HFFc6 (cell line): Measurements from ENCODE around the gene MINPP1. TPM values are rescaled to one million over a fixed set of nuclear protein-coding genes. Genes with fewer than 3 reads are reported as not detected.

ENCODE experiments used
- DNase-seq: peaks from one replicate; pipeline ENCODE4 v3.0.0-alpha.2; 2018
- H3K27ac Mint-ChIP-seq: 2 replicates; pipeline ENCODE4 v1.8.0; 2020; ENCODE audit warnings: mild to moderate bottlenecking, mixed read lengths
- H3K27me3 Mint-ChIP-seq: 2 replicates; pipeline ENCODE4 v1.8.0; 2021; ENCODE audit warnings: mild to moderate bottlenecking, moderate library complexity, mixed read lengths; ENCODE audit not compliant: insufficient read depth
- H3K36me3 Mint-ChIP-seq: 2 replicates; pipeline ENCODE4 v1.8.0; 2021; ENCODE audit warnings: low read depth, mixed read lengths
- H3K4me1 Mint-ChIP-seq: 2 replicates; pipeline ENCODE4 v1.8.0; 2020; ENCODE audit warnings: low read depth, mixed read lengths
- H3K4me3 Mint-ChIP-seq: 2 replicates; pipeline ENCODE4 v1.8.0; 2020; ENCODE audit warnings: mild to moderate bottlenecking, moderate library complexity, mixed read lengths
- H3K9me3 Mint-ChIP-seq: 2 replicates; pipeline ENCODE4 v1.8.0; 2020; ENCODE audit warnings: mild to moderate bottlenecking, mixed read lengths
- CTCF ChIP-seq: fragments of 200-600 bp; sonication (generic); IDR thresholded peaks from 2 replicates; pipeline ENCODE4 v1.5.0; 2021; ENCODE audit warnings: antibody characterized with exemption, mild to moderate bottlenecking
- total RNA-seq, 6 experiments: library from RNA; stranded (reverse); fragmentation: NEBNext Ultra II Directional; extraction: Animal tissue kit (Norgen Biotek cat#: 25700); gene quantifications; 2 replicates in 1 of 6; 3 replicates in 5 of 6; pipeline ENCODE4 v1.2.3, GENCODE V29; 2021

The MINPP1 gene
- total RNA-seq, 6 experiments from 2014 or later: 32.5 to 41.4 (median 37.0) TPM

GRCh38 chr10:87578160-87578841 is 73.6 kb downstream of the MINPP1 start:
- DNase-seq: no peak
- Mint-ChIP-seq H3K4me1 (peaks cover 14% of the 10 kb centered on the region), H3K4me3 (peak overlapping the region; percentile 73), H3K9me3 (no peaks in the 10 kb centered on the region), H3K36me3 (no peaks in the 10 kb centered on the region; the same call in 1 of the 2 replicates), H3K27ac (no peak overlapping the region), H3K27me3 (peaks cover 13% of the 10 kb centered on the region)
- no peak for TF ChIP-seq CTCF

- H3K27me3 Mint-ChIP-seq: peaks cover 13% of the 10 kb centered on the region
- H3K9me3 Mint-ChIP-seq: no peaks in the 10 kb centered on the region
- peak overlapping the region; percentile 73 for H3K4me3 Mint-ChIP-seq
- H3K4me1 Mint-ChIP-seq: peaks cover 14% of the 10 kb centered on the region
- DNase-seq: no peak
- H3K36me3 Mint-ChIP-seq: no peaks in the 10 kb centered on the region; the same call in 1 of the 2 replicates
- no peak overlapping the region for H3K27ac Mint-ChIP-seq
- TF ChIP-seq CTCF: no peak
Observed at GRCh38 chr10:87578842-87579401, 74.2 kb downstream of the MINPP1 start.

GRCh38 chr10:87579563-87579962 is 74.9 kb downstream of the MINPP1 start:
- Mint-ChIP-seq H3K4me3 (peak overlapping the region; percentile 73), H3K9me3 (no peaks in the 10 kb centered on the region), H3K36me3 (no peaks in the 10 kb centered on the region; the same call in 1 of the 2 replicates), H3K4me1 (peaks cover 14% of the 10 kb centered on the region), H3K27me3 (peaks cover 13% of the 10 kb centered on the region), H3K27ac (no peak overlapping the region; the same call in 1 of the 2 replicates)
- TF ChIP-seq CTCF: no peak
- DNase-seq: no peak

- Mint-ChIP-seq H3K4me3 (no peak overlapping the region), H3K27me3 (peaks cover 13% of the 10 kb centered on the region), H3K36me3 (no peaks in the 10 kb centered on the region; the same call in 1 of the 2 replicates), H3K27ac (no peak overlapping the region), H3K9me3 (no peaks in the 10 kb centered on the region), H3K4me1 (peaks cover 14% of the 10 kb centered on the region)
- DNase-seq: no peak
- TF ChIP-seq CTCF: no peak
Observed at GRCh38 chr10:87580016-87580415, 75.3 kb downstream of the MINPP1 start.

GRCh38 chr10:87585565-87586514 is 81.1 kb downstream of the MINPP1 start:
- no peak overlapping the region for H3K4me3 Mint-ChIP-seq
- peaks cover 8% of the 10 kb centered on the region for H3K27me3 Mint-ChIP-seq
- H3K27ac Mint-ChIP-seq: no peak overlapping the region
- DNase-seq: no peak
- no peaks in the 10 kb centered on the region for H3K36me3 Mint-ChIP-seq
- peaks cover 17% of the 10 kb centered on the region for H3K4me1 Mint-ChIP-seq
- TF ChIP-seq CTCF: no peak
- no peaks in the 10 kb centered on the region for H3K9me3 Mint-ChIP-seq
